ENCODE measurements around the gene RASEF.

RASEF gene

GRCh38 chr9:83062651-83063527 lies at the start of gene RASEF:
Gene RASEF, minus strand, starts transcription at chr9:83063142. Its CDS starts 275 bp downstream, at chr9:83062867.
- Histone ChIP-seq H3F3A (ENCODE audit: insufficient read depth) (no peaks in the 10 kb centered on the region), H3K27me3 (ENCODE audit: low read length) (no peaks in the 10 kb centered on the region), H3K4me3 (ENCODE audit: insufficient read depth, low read length, poor library complexity, severe bottlenecking) (no peak within 1 kb of the TSS), H3K9me2 (replicated peaks; ENCODE audit: insufficient read depth, low read length) (no peaks in the 10 kb centered on the region), H4K20me1 (ENCODE audit: low read depth, low read length) (no peaks in the 10 kb centered on the region), H3K4me2 (ENCODE audit: low read depth, low read length, poor library complexity, severe bottlenecking) (no peak within 1 kb of the TSS), H3K36me3 (ENCODE audit: low read length) (no peaks in the 10 kb centered on the region), H3K79me2 (ENCODE audit: insufficient read depth, low read length) (no peaks in the 10 kb centered on the region), H2AFZ (ENCODE audit: low read depth, low read length, severe bottlenecking) (no peak within 1 kb of the TSS), H3K27ac (ENCODE audit: low read depth, low read length) (no peak within 1 kb of the TSS), H3K9me3 (ENCODE audit: insufficient read depth, low read length) (no peaks in the 10 kb centered on the region), H3K9ac (ENCODE audit: low read length) (no peak within 1 kb of the TSS)
- no peak for TF ChIP-seq EZH2phosphoT487 (conservative IDR thresholded peaks at IDR 0.05; ENCODE audit: low read length)
- TF ChIP-seq, protein P1, sequence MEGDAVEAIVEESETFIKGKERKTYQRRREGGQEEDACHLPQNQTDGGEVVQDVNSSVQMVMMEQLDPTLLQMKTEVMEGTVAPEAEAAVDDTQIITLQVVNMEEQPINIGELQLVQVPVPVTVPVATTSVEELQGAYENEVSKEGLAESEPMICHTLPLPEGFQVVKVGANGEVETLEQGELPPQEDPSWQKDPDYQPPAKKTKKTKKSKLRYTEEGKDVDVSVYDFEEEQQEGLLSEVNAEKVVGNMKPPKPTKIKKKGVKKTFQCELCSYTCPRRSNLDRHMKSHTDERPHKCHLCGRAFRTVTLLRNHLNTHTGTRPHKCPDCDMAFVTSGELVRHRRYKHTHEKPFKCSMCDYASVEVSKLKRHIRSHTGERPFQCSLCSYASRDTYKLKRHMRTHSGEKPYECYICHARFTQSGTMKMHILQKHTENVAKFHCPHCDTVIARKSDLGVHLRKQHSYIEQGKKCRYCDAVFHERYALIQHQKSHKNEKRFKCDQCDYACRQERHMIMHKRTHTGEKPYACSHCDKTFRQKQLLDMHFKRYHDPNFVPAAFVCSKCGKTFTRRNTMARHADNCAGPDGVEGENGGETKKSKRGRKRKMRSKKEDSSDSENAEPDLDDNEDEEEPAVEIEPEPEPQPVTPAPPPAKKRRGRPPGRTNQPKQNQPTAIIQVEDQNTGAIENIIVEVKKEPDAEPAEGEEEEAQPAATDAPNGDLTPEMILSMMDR (IDR thresholded peaks at IDR 0.05; ENCODE audit: insufficient read depth, low read length, poor library complexity, severe bottlenecking) = no peak

GRCh38 chr9:83111169-83111568 lies 48.2 kb upstream of the RASEF start:
- Histone ChIP-seq H4K20me1 (ENCODE audit: low read depth, low read length) (no peaks in the 10 kb centered on the region), H3F3A (ENCODE audit: insufficient read depth) (no peaks in the 10 kb centered on the region), H3K27me3 (ENCODE audit: low read length) (no peaks in the 10 kb centered on the region), H3K27ac (ENCODE audit: low read depth, low read length) (no peak overlapping the region), H3K4me3 (ENCODE audit: insufficient read depth, low read length, poor library complexity, severe bottlenecking) (no peak overlapping the region), H3K9me2 (replicated peaks; ENCODE audit: insufficient read depth, low read length) (no peaks in the 10 kb centered on the region), H2AFZ (ENCODE audit: low read depth, low read length, severe bottlenecking) (no peak overlapping the region), H3K9me3 (ENCODE audit: insufficient read depth, low read length) (no peaks in the 10 kb centered on the region; the same call in 1 of the 2 replicates), H3K4me2 (ENCODE audit: low read depth, low read length, poor library complexity, severe bottlenecking) (no peak overlapping the region), H3K36me3 (ENCODE audit: low read length) (no peaks in the 10 kb centered on the region), H3K9ac (ENCODE audit: low read length) (no peak overlapping the region), H3K79me2 (ENCODE audit: insufficient read depth, low read length) (no peaks in the 10 kb centered on the region)
- TF ChIP-seq, protein P1 (IDR thresholded peaks at IDR 0.05; ENCODE audit: insufficient read depth, low read length, poor library complexity, severe bottlenecking) = no peak
- TF ChIP-seq EZH2phosphoT487 (conservative IDR thresholded peaks at IDR 0.05; ENCODE audit: low read length) = no peak

DNA sequence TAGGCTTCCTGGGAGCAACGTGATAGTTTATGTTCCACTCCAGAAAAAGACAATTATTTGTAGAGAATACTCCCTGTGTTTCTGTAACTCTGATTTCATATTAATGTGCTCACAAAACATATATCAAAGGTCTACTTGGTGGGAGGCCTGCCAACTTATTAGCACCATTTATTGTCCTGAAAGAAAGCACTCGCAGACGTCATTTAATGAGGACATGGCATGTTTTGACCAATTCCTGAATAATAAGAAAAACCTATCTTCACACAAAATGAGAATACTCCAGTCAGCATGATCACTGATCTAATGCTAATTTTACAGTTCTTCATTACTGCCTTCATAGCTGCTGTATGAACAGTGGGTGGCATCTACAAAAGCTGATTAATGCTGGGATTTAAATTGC lies 46.4 kb upstream of the RASEF start:
- TF ChIP-seq, protein P1 (IDR thresholded peaks at IDR 0.05; ENCODE audit: insufficient read depth, low read length, poor library complexity, severe bottlenecking) = no peak
- TF ChIP-seq EZH2phosphoT487 (conservative IDR thresholded peaks at IDR 0.05; ENCODE audit: low read length) = no peak
- Histone ChIP-seq H3K4me2 (ENCODE audit: low read depth, low read length, poor library complexity, severe bottlenecking) (no peak overlapping the region), H3K4me3 (ENCODE audit: insufficient read depth, low read length, poor library complexity, severe bottlenecking) (no peak overlapping the region), H3K9me2 (replicated peaks; ENCODE audit: insufficient read depth, low read length) (no peaks in the 10 kb centered on the region), H3K9me3 (ENCODE audit: insufficient read depth, low read length) (no peaks in the 10 kb centered on the region; the same call in 1 of the 2 replicates), H4K20me1 (ENCODE audit: low read depth, low read length) (no peaks in the 10 kb centered on the region), H2AFZ (ENCODE audit: low read depth, low read length, severe bottlenecking) (no peak overlapping the region), H3K36me3 (ENCODE audit: low read length) (no peaks in the 10 kb centered on the region), H3K9ac (ENCODE audit: low read length) (no peak overlapping the region), H3K27me3 (ENCODE audit: low read length) (no peaks in the 10 kb centered on the region), H3K79me2 (ENCODE audit: insufficient read depth, low read length) (no peaks in the 10 kb centered on the region), H3K27ac (ENCODE audit: low read depth, low read length) (no peak overlapping the region), H3F3A (ENCODE audit: insufficient read depth) (no peaks in the 10 kb centered on the region)

Data from SU-DHL-6 (cell line).